MM.1S (cell line): ENCODE results near the gene RNASE8.

Experiments used
- CTCF ChIP-seq: fragments of 300-600 bp; sonication (generic); IDR thresholded peaks from 2 replicates; pipeline ENCODE4 v1.5.1; 2016; ENCODE audit warnings: antibody characterized with exemption, low read length, mixed read lengths
- EZH2 ChIP-seq: fragments of 300-600 bp; sonication (generic); optimal IDR thresholded peaks from 2 replicates; pipeline ENCODE3; 2017; ENCODE audit warnings: low read depth, mild to moderate bottlenecking, antibody characterized with exemption, low read length, mixed read lengths
- EZH2phosphoT487 ChIP-seq: fragments of 300-600 bp; sonication (generic); IDR thresholded peaks from 2 replicates; pipeline ENCODE4 v1.6.1; 2018; ENCODE audit warnings: antibody characterized with exemption, low read length

GRCh38 chr14:21011136-21011535 is 46.5 kb upstream of the RNASE8 start:
- TF ChIP-seq CTCF (no peak), EZH2 (no peak), EZH2phosphoT487 (no peak)
